ENCODE data around the gene ESYT2.

The ESYT2 gene

DNA sequence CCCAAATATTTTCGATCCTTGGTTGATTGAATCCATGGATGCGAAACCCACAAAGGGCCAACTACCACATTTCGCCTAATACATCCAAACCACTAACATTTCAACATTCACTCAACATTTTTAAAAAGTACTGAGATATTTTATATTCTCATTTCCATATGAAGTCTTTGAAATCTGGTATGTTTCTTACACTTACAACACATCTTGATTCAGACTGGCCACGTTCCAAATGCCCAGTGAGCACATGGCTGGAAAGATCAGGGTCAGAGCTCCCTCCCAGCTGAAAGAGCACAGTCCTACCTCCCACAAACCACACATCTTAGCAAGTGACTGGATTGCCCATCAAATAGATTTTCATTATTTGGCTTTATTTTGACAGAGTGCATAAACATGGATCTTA is 143.6 kb downstream of the ESYT2 start:
- DNase-seq, result no peak

DNA sequence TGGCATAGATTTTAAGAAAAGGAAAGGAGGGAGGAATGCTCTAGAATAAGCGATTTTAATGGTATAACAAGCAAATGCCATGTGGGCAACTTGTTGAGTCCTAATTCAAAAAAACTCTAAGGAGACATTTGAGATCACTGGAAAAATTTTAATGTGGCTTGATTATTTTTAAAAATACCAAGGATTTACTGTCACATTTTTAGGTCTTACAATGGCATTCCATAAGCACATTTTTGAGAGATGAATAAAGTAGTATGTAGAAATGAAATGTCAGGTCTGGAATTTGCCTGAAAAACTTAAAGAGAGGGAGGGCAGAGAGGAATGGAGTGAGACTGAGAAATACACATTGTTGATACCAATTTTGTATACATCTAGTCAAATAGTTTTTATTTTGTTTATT is 145.0 kb downstream of the ESYT2 start:
- no peak for DNase-seq

- DNase-seq, result no peak
Measured at GRCh38 chr7:158683541-158683940, 145.8 kb downstream of the ESYT2 start.

- DNase-seq, result no peak
Measured at GRCh38 chr7:158682456-158682855, 146.9 kb downstream of the ESYT2 start.

Data from inflammatory macrophage (primary cell).